ENCODE measurements around the gene FLACC1.

DNA sequence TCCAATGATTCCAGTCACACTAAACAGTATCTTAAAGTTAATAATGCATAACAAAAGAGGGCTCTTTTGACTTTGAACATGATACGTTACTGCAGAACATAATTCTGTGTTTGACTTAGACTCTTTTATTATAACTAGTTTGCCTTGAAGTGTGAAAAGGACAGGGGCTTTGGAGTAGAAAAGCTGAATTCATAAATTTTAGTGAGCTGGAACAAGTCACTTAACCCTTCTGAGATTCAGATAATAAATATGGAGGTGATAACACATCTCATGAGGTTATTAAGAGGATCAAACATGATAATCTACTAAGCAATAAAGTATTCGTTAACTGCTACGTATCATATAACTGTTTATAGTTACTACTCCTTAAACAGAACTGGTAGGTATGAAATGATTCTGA lies 44.7 kb upstream of the FLACC1 start:
- no peak for TF ChIP-seq GATA2 (IDR thresholded peaks at IDR 0.05; ENCODE audit: low read depth, low read length)
- TF ChIP-seq GATA3 (IDR thresholded peaks at IDR 0.05; ENCODE audit: low read depth, low read length), result no peak
